ENCODE results near the gene HS6ST1.

HS6ST1 gene

GRCh38 chr2:128302011-128302743, 16.5 kb downstream of the HS6ST1 start:
- no peak overlapping the region for H2AFZ ChIP-seq (ENCODE audit: low read depth, low read length)
- no peak overlapping the region for H3K4me3 ChIP-seq (ENCODE audit: low read depth in 1 of 2, low read length in 2 of 2)
- TF ChIP-seq CTCF (IDR thresholded peaks at IDR 0.05; ENCODE audit: borderline replicate concordance, extremely low read depth, low read length, poor library complexity, severe bottlenecking) (no peak), EZH2 (IDR thresholded peaks at IDR 0.05; ENCODE audit: borderline replicate concordance, low read depth, low read length, severe bottlenecking) (no peak)
- no peak for DNase-seq
- peaks cover 97% of the 10 kb centered on the region for H4K20me1 ChIP-seq (ENCODE audit: insufficient read depth, low read length)
- ATAC-seq (ENCODE audit: insufficient read depth, low read depth): no peak
- no peak overlapping the region for H3K9ac ChIP-seq (ENCODE audit: low read depth, low read length)
- H3K4me1 ChIP-seq (ENCODE audit: insufficient read depth, low read length): peaks cover 12% of the 10 kb centered on the region
- no peaks in the 10 kb centered on the region for H3K9me3 ChIP-seq (ENCODE audit: insufficient read depth, low read length, severe bottlenecking)
- no peaks in the 10 kb centered on the region for H3K27me3 ChIP-seq (ENCODE audit: insufficient read depth, low read length, poor library complexity)
- H3K27ac ChIP-seq (ENCODE audit: low read length): no peak overlapping the region
- H3K4me2 ChIP-seq (ENCODE audit: insufficient read depth, low read length): no peak overlapping the region
- H3K36me3 ChIP-seq (ENCODE audit: insufficient read depth, low read length): peaks cover 92% of the 10 kb centered on the region
- H3K79me2 ChIP-seq (ENCODE audit: insufficient read depth, low read length): peaks cover 100% of the 10 kb centered on the region

GRCh38 chr2:128301501-128301966, 17.1 kb downstream of the HS6ST1 start:
- Histone ChIP-seq H3K4me3 (ENCODE audit: low read depth in 1 of 2, low read length in 2 of 2) (no peak overlapping the region), H3K4me1 (ENCODE audit: insufficient read depth, low read length) (peaks cover 8% of the 10 kb centered on the region), H3K27ac (ENCODE audit: low read length) (no peak overlapping the region), H3K4me2 (ENCODE audit: insufficient read depth, low read length) (no peak overlapping the region), H4K20me1 (ENCODE audit: insufficient read depth, low read length) (peaks cover 97% of the 10 kb centered on the region), H3K36me3 (ENCODE audit: insufficient read depth, low read length) (peaks cover 86% of the 10 kb centered on the region), H2AFZ (ENCODE audit: low read depth, low read length) (no peak overlapping the region), H3K27me3 (ENCODE audit: insufficient read depth, low read length, poor library complexity) (no peaks in the 10 kb centered on the region), H3K79me2 (ENCODE audit: insufficient read depth, low read length) (peaks cover 100% of the 10 kb centered on the region), H3K9me3 (ENCODE audit: insufficient read depth, low read length, severe bottlenecking) (no peaks in the 10 kb centered on the region), H3K9ac (ENCODE audit: low read depth, low read length) (no peak overlapping the region)
- ATAC-seq (ENCODE audit: insufficient read depth, low read depth) (no peak), DNase-seq (no peak)
- TF ChIP-seq CTCF (IDR thresholded peaks at IDR 0.05; ENCODE audit: borderline replicate concordance, extremely low read depth, low read length, poor library complexity, severe bottlenecking) (no peak), EZH2 (IDR thresholded peaks at IDR 0.05; ENCODE audit: borderline replicate concordance, low read depth, low read length, severe bottlenecking) (no peak)

- TF ChIP-seq EZH2 (IDR thresholded peaks at IDR 0.05; ENCODE audit: borderline replicate concordance, low read depth, low read length, severe bottlenecking): no peak
- TF ChIP-seq CTCF (IDR thresholded peaks at IDR 0.05; ENCODE audit: borderline replicate concordance, extremely low read depth, low read length, poor library complexity, severe bottlenecking): no peak
- Histone ChIP-seq H3K4me2 (ENCODE audit: insufficient read depth, low read length) (no peak overlapping the region), H3K27me3 (ENCODE audit: insufficient read depth, low read length, poor library complexity) (no peaks in the 10 kb centered on the region), H3K4me1 (ENCODE audit: insufficient read depth, low read length) (peaks cover 6% of the 10 kb centered on the region), H3K36me3 (ENCODE audit: insufficient read depth, low read length) (peaks cover 82% of the 10 kb centered on the region), H3K9me3 (ENCODE audit: insufficient read depth, low read length, severe bottlenecking) (no peaks in the 10 kb centered on the region), H2AFZ (ENCODE audit: low read depth, low read length) (no peak overlapping the region), H3K27ac (ENCODE audit: low read length) (no peak overlapping the region), H3K79me2 (ENCODE audit: insufficient read depth, low read length) (peaks cover 100% of the 10 kb centered on the region), H4K20me1 (ENCODE audit: insufficient read depth, low read length) (peaks cover 95% of the 10 kb centered on the region), H3K9ac (ENCODE audit: low read depth, low read length) (no peak overlapping the region), H3K4me3 (ENCODE audit: low read depth in 1 of 2, low read length in 2 of 2) (no peak overlapping the region)
- no peak for DNase-seq
- ATAC-seq (ENCODE audit: insufficient read depth, low read depth): no peak
Measured at GRCh38 chr2:128301021-128301420, 17.6 kb downstream of the HS6ST1 start.
